SU-DHL-6 (cell line): Measurements from ENCODE around the gene C1QL4.

Experiments
- H2AFZ ChIP-seq: fragments of 200-600 bp; sonication (generic); 2 replicates; pipeline ENCODE4 v1.6.1; 2014; ENCODE audit warnings: low read depth, mild to moderate bottlenecking, moderate library complexity, mixed read lengths, antibody characterized with exemption, low read length; ENCODE audit not compliant: severe bottlenecking
- H3F3A ChIP-seq: fragments of 200-600 bp; shearing (Covaris generic); 2 replicates; pipeline ENCODE4 v1.6.0; 2016; ENCODE audit warnings: antibody characterized with exemption, mild to moderate bottlenecking; ENCODE audit not compliant: insufficient read depth
- H3K27ac ChIP-seq: fragments of 200-600 bp; sonication (generic); 2 replicates; pipeline ENCODE4 v1.5.1; 2016; ENCODE audit warnings: low read depth, mild to moderate bottlenecking, low read length, moderate library complexity, mixed read lengths
- H3K27me3 ChIP-seq: fragments of 200-600 bp; sonication (generic), shearing (Covaris generic); 2 replicates; pipeline ENCODE4 v1.6.0; 2014; ENCODE audit warnings: mild to moderate bottlenecking, low read length
- H3K36me3 ChIP-seq: fragments of 200-600 bp; sonication (generic); 2 replicates; pipeline ENCODE4 v1.6.1; 2014; ENCODE audit warnings: mild to moderate bottlenecking, low read length, mixed read lengths
- H3K4me2 ChIP-seq: fragments of 300-600, 200-600 bp; shearing (Covaris generic), sonication (generic); 2 replicates; pipeline ENCODE4 v1.6.0; 2014; ENCODE audit warnings: low read length, low read depth, mild to moderate bottlenecking; ENCODE audit not compliant: poor library complexity, severe bottlenecking
- H3K4me3 ChIP-seq: fragments of 200-600 bp; sonication (generic); 2 replicates; pipeline ENCODE4 v1.5.1; 2014; ENCODE audit warnings: antibody characterized with exemption, low read length, mild to moderate bottlenecking, mixed read lengths; ENCODE audit not compliant: insufficient read depth, poor library complexity, severe bottlenecking
- H3K79me2 ChIP-seq: fragments of 200-600 bp; sonication (generic); 2 replicates; pipeline ENCODE4 v1.6.1; 2014; ENCODE audit warnings: mild to moderate bottlenecking, low read length, moderate library complexity; ENCODE audit not compliant: insufficient read depth
- H3K9ac ChIP-seq: fragments of 200-600 bp; sonication (generic); 2 replicates; pipeline ENCODE4 v1.7.0; 2014; ENCODE audit warnings: mild to moderate bottlenecking, low read length
- H3K9me2 ChIP-seq: fragments of 200-600 bp; sonication (generic); replicated peaks from 2 replicates; pipeline ENCODE4 v1.6.1; 2014; ENCODE audit warnings: low read length; ENCODE audit not compliant: insufficient read depth
- H3K9me3 ChIP-seq: fragments of 200-600 bp; sonication (generic); 2 replicates; pipeline ENCODE4 v1.6.1; 2014; ENCODE audit warnings: low read length, mixed read lengths; ENCODE audit not compliant: insufficient read depth
- H4K20me1 ChIP-seq: fragments of 200-600 bp; sonication (generic); 2 replicates; pipeline ENCODE4 v1.6.1; 2014; ENCODE audit warnings: low read depth, mild to moderate bottlenecking, antibody characterized with exemption, low read length, moderate library complexity, mixed read lengths
- CTCF ChIP-seq: fragments of 200-600 bp; sonication (generic); IDR thresholded peaks from one replicate; pipeline ENCODE4 v1.5.1; 2017; ENCODE audit warnings: antibody characterized with exemption, mild to moderate bottlenecking, low read length, moderate library complexity; ENCODE audit not compliant: insufficient read depth, poor library complexity, severe bottlenecking
- EZH2phosphoT487 ChIP-seq: fragments of 200-600 bp; sonication (generic), shearing (Covaris generic); conservative IDR thresholded peaks from 2 replicates; pipeline ENCODE4 v1.6.1; 2018; ENCODE audit warnings: mild to moderate bottlenecking, antibody characterized with exemption, low read length, moderate library complexity, mixed read lengths

The C1QL4 gene

GRCh38 chr12:49331380-49332222, 5.4 kb downstream of the C1QL4 start:
- Histone ChIP-seq H3K9me3 (no peaks in the 10 kb centered on the region), H3K9ac (no peak overlapping the region), H3F3A (no peaks in the 10 kb centered on the region), H3K9me2 (no peaks in the 10 kb centered on the region), H2AFZ (no peak overlapping the region), H3K27ac (no peak overlapping the region), H3K4me2 (no peak overlapping the region), H3K79me2 (no peaks in the 10 kb centered on the region), H3K36me3 (no peaks in the 10 kb centered on the region; the same call in none of the 2 replicates), H4K20me1 (no peaks in the 10 kb centered on the region), H3K27me3 (no peaks in the 10 kb centered on the region), H3K4me3 (no peak overlapping the region)
- TF ChIP-seq CTCF (peak; percentile 37), EZH2phosphoT487 (no peak)

GRCh38 chr12:49330631-49331379, 6.2 kb downstream of the C1QL4 start:
- no peak overlapping the region for H2AFZ ChIP-seq
- no peak overlapping the region for H3K27ac ChIP-seq
- no peak for TF ChIP-seq CTCF
- no peaks in the 10 kb centered on the region for H3K9me3 ChIP-seq
- no peaks in the 10 kb centered on the region for H4K20me1 ChIP-seq
- no peak overlapping the region for H3K4me3 ChIP-seq
- H3K9ac ChIP-seq: no peak overlapping the region
- H3K4me2 ChIP-seq: no peak overlapping the region
- no peaks in the 10 kb centered on the region for H3K27me3 ChIP-seq
- no peaks in the 10 kb centered on the region for H3F3A ChIP-seq
- H3K79me2 ChIP-seq: no peaks in the 10 kb centered on the region
- H3K36me3 ChIP-seq: no peaks in the 10 kb centered on the region; the same call in none of the 2 replicates
- H3K9me2 ChIP-seq: no peaks in the 10 kb centered on the region

- no peak overlapping the region for H3K4me3 ChIP-seq
- no peak for TF ChIP-seq EZH2phosphoT487
- TF ChIP-seq CTCF: no peak
- no peak overlapping the region for H3K9ac ChIP-seq
- no peaks in the 10 kb centered on the region; the same call in none of the 2 replicates for H3K36me3 ChIP-seq
- no peaks in the 10 kb centered on the region for H3F3A ChIP-seq
- H4K20me1 ChIP-seq: no peaks in the 10 kb centered on the region
- no peaks in the 10 kb centered on the region for H3K27me3 ChIP-seq
- no peaks in the 10 kb centered on the region for H3K9me2 ChIP-seq
- no peak overlapping the region for H3K27ac ChIP-seq
- no peaks in the 10 kb centered on the region for H3K9me3 ChIP-seq
- H3K79me2 ChIP-seq: no peaks in the 10 kb centered on the region
- no peak overlapping the region for H3K4me2 ChIP-seq
- no peak overlapping the region for H2AFZ ChIP-seq
Observed at GRCh38 chr12:49330032-49330619, 6.9 kb downstream of the C1QL4 start.
